HCT116 (cell line): ENCODE results near the gene CAND2. TPM values are rescaled to one million over a fixed set of nuclear protein-coding genes. Genes with fewer than 3 reads are reported as not detected.

ENCODE experiments used
- ATAC-seq: fragments of 200-7000 bp; cut with Tn5 transposase; 2 replicates; pipeline ENCODE4 v1.9.1; 2020; ENCODE audit warnings: mild to moderate bottlenecking, moderate library complexity
- BruUV-seq: library from RNA; stranded (reverse); fragments of 400-500 nt; replicated peaks from 2 replicates; lab custom pipeline; 2021; lab: Mats Ljungman, UMichigan
- CTCF ChIA-PET: fragments of 300-600 bp; sonication (Branson Sonifier 250); formaldehyde crosslinking; loops from one replicate; lab custom pipeline; 2021; ENCODE audit warnings: antibody characterized with exemption; lab: Charles Lee
- POLR2A ChIA-PET: fragments of 300-600, 350-600 bp; sonication (Branson Sonifier 250); formaldehyde crosslinking; loops from one replicate; lab custom pipeline; 2021; ENCODE audit warnings: antibody characterized with exemption; lab: Charles Lee
- RAD21 ChIA-PET, 2 experiments: fragments of 300-600 bp; sonication (Branson Sonifier 250); formaldehyde crosslinking; loops; one replicate each; lab custom pipeline; 2023; ENCODE audit warnings: low total read pairs in 2 of 2; ENCODE audit not compliant: uncharacterized antibody in 2 of 2, unreplicated experiment in 2 of 2, low non-redundant PET in 1 of 2; lab: Charles Lee
- DNase-seq: peaks from one replicate; pipeline ENCODE4 v3.0.0-alpha.2; 2010; ENCODE audit warnings: low read depth, low spot score
- H2AFZ ChIP-seq: fragments of 200-600 bp; shearing (Covaris generic), sonication (generic); 2 replicates; pipeline ENCODE4 v1.6.1; 2017; ENCODE audit warnings: low read depth, mixed run types, mixed read lengths, antibody characterized with exemption, low read length; ENCODE audit not compliant: poor library complexity, severe bottlenecking
- H3K27ac ChIP-seq: 2 replicates; pipeline ENCODE4 v1.5.1; 2012; ENCODE audit warnings: low read depth, low read length
- H3K27me3 ChIP-seq: fragments of 200-600 bp; sonication (generic); 2 replicates; pipeline ENCODE4 v1.6.1; 2016; ENCODE audit warnings: mixed run types, low read length, mixed read lengths; ENCODE audit not compliant: insufficient read depth
- H3K36me3 ChIP-seq, 2 experiments: fragments of 200-500 bp in 1 of 2; fragments of 200-600 bp in 1 of 2; sonication (Bioruptor generic) in 1 of 2; sonication (generic) in 1 of 2; 2 replicates each; pipeline versions ENCODE4 v1.5.1 to v1.6.1; 2014 to 2016; ENCODE audit warnings: low read length in 2 of 2, inconsistent platforms in 1 of 2, mixed read lengths in 1 of 2, mixed run types in 1 of 2; ENCODE audit not compliant: insufficient read depth in 2 of 2, control insufficient read depth in 1 of 2
- H3K4me1 ChIP-seq, 2 experiments: fragments of 200-600 bp in 1 of 2; sonication (generic) in 1 of 2; 2 replicates each; pipeline versions ENCODE4 v1.5.1 to v1.6.1; 2012 to 2017; ENCODE audit warnings: low read length in 2 of 2, inconsistent platforms in 1 of 2, mild to moderate bottlenecking in 1 of 2, mixed read lengths in 1 of 2, mixed run types in 1 of 2, moderate library complexity in 1 of 2; ENCODE audit not compliant: insufficient read depth in 2 of 2, control insufficient read depth in 1 of 2
- H3K4me2 ChIP-seq: fragments of 200-600 bp; sonication (generic); 2 replicates; pipeline ENCODE4 v1.6.1; 2017; ENCODE audit warnings: mixed run types, low read length, mixed read lengths
- H3K4me3 ChIP-seq, 2 experiments: fragments of 200-600 bp in 1 of 2; sonication (generic) in 1 of 2; replicated peaks in 1 of 2; 2 replicates each; pipeline ENCODE4 v1.5.1; 2011 to 2016; ENCODE audit warnings: low read length in 2 of 2, control low read depth in 1 of 2, low read depth in 1 of 2, mild to moderate bottlenecking in 1 of 2, mixed read lengths in 1 of 2, mixed run types in 1 of 2
- H3K79me2 ChIP-seq: fragments of 200-600 bp; sonication (generic); 2 replicates; pipeline ENCODE4 v1.6.1; 2017; ENCODE audit warnings: mild to moderate bottlenecking, mixed run types, low read length, moderate library complexity, mixed read lengths; ENCODE audit not compliant: insufficient read depth
- H3K9ac ChIP-seq: fragments of 200-600 bp; sonication (generic); 2 replicates; pipeline ENCODE4 v1.6.1; 2016; ENCODE audit warnings: low read length, mixed read lengths
- H3K9me2 ChIP-seq: fragments of 200-600 bp; sonication (generic), shearing (Covaris generic); 2 replicates; pipeline ENCODE4 v1.6.1; 2017; ENCODE audit warnings: mixed run types, mild to moderate bottlenecking, moderate library complexity; ENCODE audit not compliant: insufficient read depth
- H3K9me3 ChIP-seq, 2 experiments: fragments of 200-500 bp in 1 of 2; fragments of 200-600 bp in 1 of 2; sonication (Bioruptor generic) in 1 of 2; sonication (generic) in 1 of 2; 2 replicates each; pipeline ENCODE4 v1.6.1; 2014 to 2017; ENCODE audit warnings: low read length in 2 of 2, mixed read lengths in 2 of 2, inconsistent platforms in 1 of 2, low read depth in 1 of 2, mild to moderate bottlenecking in 1 of 2, mixed run types in 1 of 2, moderate library complexity in 1 of 2; ENCODE audit not compliant: control insufficient read depth in 1 of 2, insufficient read depth in 1 of 2
- H4K20me1 ChIP-seq: fragments of 200-600 bp; sonication (generic), shearing (Covaris generic); 2 replicates; pipeline ENCODE4 v1.6.1; 2017; ENCODE audit warnings: mixed run types, mild to moderate bottlenecking, moderate library complexity; ENCODE audit not compliant: insufficient read depth
- ATF3 ChIP-seq: IDR thresholded peaks from 2 replicates; pipeline ENCODE4 v1.6.1; 2012
- CBX3 ChIP-seq: IDR thresholded peaks from 2 replicates; pipeline ENCODE4 v1.6.1; 2012; ENCODE audit warnings: low read depth
- CEBPB ChIP-seq: IDR thresholded peaks from 2 replicates; pipeline ENCODE4 v1.6.1; 2012; ENCODE audit warnings: low read depth
- CTCF ChIP-seq, 3 experiments: fragments of 200-600 bp in 1 of 3; sonication (generic) in 1 of 3; IDR thresholded peaks in 2 of 3; conservative IDR thresholded peaks in 1 of 3; 2 replicates each; pipeline ENCODE4 v1.5.1; 2012 to 2017; ENCODE audit warnings: low read depth in 2 of 3, low read length in 2 of 3, antibody characterized with exemption in 1 of 3, borderline replicate concordance in 1 of 3, control low read depth in 1 of 3, mild to moderate bottlenecking in 1 of 3, mixed read lengths in 1 of 3, mixed run types in 1 of 3, moderate library complexity in 1 of 3; ENCODE audit not compliant: insufficient read depth in 1 of 3
- EGR1 ChIP-seq: IDR thresholded peaks from 2 replicates; pipeline ENCODE4 v1.6.1; 2012; ENCODE audit warnings: low read depth
- ELF1 ChIP-seq: IDR thresholded peaks from 2 replicates; pipeline ENCODE4 v1.6.1; 2012; ENCODE audit warnings: low read depth, borderline replicate concordance
- EZH2 ChIP-seq: fragments of 200-600 bp; sonication (generic); IDR thresholded peaks from 2 replicates; pipeline ENCODE4 v1.6.1; 2017; ENCODE audit warnings: antibody characterized with exemption, mixed run types
- FOSL1 ChIP-seq: IDR thresholded peaks from 2 replicates; pipeline ENCODE4 v1.6.1; 2012; ENCODE audit warnings: low read depth
- MAX ChIP-seq: IDR thresholded peaks from 2 replicates; pipeline ENCODE4 v1.6.1; 2012
- POLR2A ChIP-seq: IDR thresholded peaks from 2 replicates; pipeline ENCODE4 v1.7.0; 2011; ENCODE audit warnings: borderline replicate concordance; ENCODE audit not compliant: insufficient read depth, insufficient read length; ENCODE audit errors: extremely low read depth
- POLR2AphosphoS5 ChIP-seq: IDR thresholded peaks from 2 replicates; pipeline ENCODE4 v1.6.1; 2011; ENCODE audit warnings: mild to moderate bottlenecking, low read depth, low read length, moderate library complexity
- RAD21 ChIP-seq: IDR thresholded peaks from 2 replicates; pipeline ENCODE4 v1.6.1; 2012; ENCODE audit warnings: low read depth, mild to moderate bottlenecking
- REST ChIP-seq: IDR thresholded peaks from 2 replicates; pipeline ENCODE4 v1.6.1; 2012; ENCODE audit warnings: low read depth
- SIN3A ChIP-seq: IDR thresholded peaks from 2 replicates; pipeline ENCODE4 v1.6.1; 2012; ENCODE audit warnings: low read depth
- SP1 ChIP-seq: IDR thresholded peaks from 2 replicates; pipeline ENCODE4 v1.6.1; 2012; ENCODE audit warnings: low read depth
- TCF7L2 ChIP-seq: IDR thresholded peaks from 2 replicates; pipeline ENCODE4 v1.7.0; 2011; ENCODE audit warnings: borderline replicate concordance, inconsistent platforms; ENCODE audit not compliant: insufficient read depth, insufficient read length; ENCODE audit errors: extremely low read depth
- YY1 ChIP-seq: IDR thresholded peaks from 2 replicates; pipeline ENCODE4 v1.6.1; 2011; ENCODE audit warnings: low read length, low read depth, moderate library complexity, mild to moderate bottlenecking; ENCODE audit not compliant: insufficient replicate concordance; ENCODE audit errors: extremely low read depth
- ZFX ChIP-seq: fragments of 450-650 bp; IDR thresholded peaks from 2 replicates; pipeline ENCODE4 v1.6.1; 2017
- ZNF274 ChIP-seq: fragments of 200-500 bp; sonication (Bioruptor generic); IDR thresholded peaks from 2 replicates; pipeline ENCODE4 v1.6.1; 2014; ENCODE audit warnings: mild to moderate bottlenecking, low read depth, low read length, inconsistent platforms
- intact Hi-C: fragments of 100-400 bp; cut with micrococcal nuclease; formaldehyde crosslinking; loops from 2 replicates; pipeline ENCODE4 v1.10.0; 2022
- total RNA-seq: library from RNA; stranded (reverse); gene quantifications from one replicate; pipeline ENCODE4 v1.2.1, GENCODE V29; 2021; ENCODE audit not compliant: unreplicated experiment

The CAND2 gene
- total RNA-seq, 1 experiment from 2014 or later, result not detected

GRCh38 chr3:12813967-12814366 is 17.5 kb downstream of the CAND2 start:
- intact Hi-C loops, result no loop called here
- H3K79me2 ChIP-seq, result no peaks in the 10 kb centered on the region
- H3K27ac ChIP-seq, result no peak overlapping the region
- TF ChIP-seq SIN3A (no peak), REST (no peak), ELF1 (no peak), EZH2 (no peak), SP1 (no peak), CEBPB (no peak), MAX (no peak), POLR2A (no peak), EGR1 (no peak), ZFX (no peak), POLR2AphosphoS5 (no peak), ZNF274 (no peak), YY1 (no peak), ATF3 (no peak), CTCF (IDR thresholded peaks at IDR 0.05 in 2 of 3, conservative IDR thresholded peaks at IDR 0.05 in 1 of 3; ENCODE audit: borderline replicate concordance in 1 of 3, insufficient read depth in 1 of 3, low read depth in 2 of 3, low read length in 2 of 3) (no peak), CBX3 (no peak), FOSL1 (no peak), TCF7L2 (no peak), RAD21 (no peak)
- no peak overlapping the region for H3K9ac ChIP-seq
- no peaks in the 10 kb centered on the region for H3K36me3 ChIP-seq
- CTCF ChIA-PET, result interaction anchor here (1.3 kb wide), 1 partner anchor 9 kb away, joined by 3 read pairs; no protein-coding TSS in a partner anchor
- no TSS peak for BruUV-seq
- RAD21 ChIA-PET, result no interaction called here
- no peak overlapping the region for H3K4me2 ChIP-seq
- no peak for DNase-seq
- H3K27me3 ChIP-seq, result no peaks in the 10 kb centered on the region
- H3K4me3 ChIP-seq, result no peak overlapping the region
- POLR2A ChIA-PET, result no interaction called here
- H2AFZ ChIP-seq, result no peak overlapping the region
- no peaks in the 10 kb centered on the region for H3K9me2 ChIP-seq
- ATAC-seq, result no peak
- peaks cover 9 to 16% of the 10 kb centered on the region in 2 experiments for H3K4me1 ChIP-seq
- no peaks in the 10 kb centered on the region for H4K20me1 ChIP-seq
- H3K9me3 ChIP-seq, result no peaks in the 10 kb centered on the region
